ENCODE measurements around the gene CTIF. TPM values are rescaled to one million over a fixed set of nuclear protein-coding genes. Genes with fewer than 3 reads are reported as not detected.

CTIF gene
- total RNA-seq, 2 experiments from 2014 or later, result 3.6 to 4.1 TPM

DNA sequence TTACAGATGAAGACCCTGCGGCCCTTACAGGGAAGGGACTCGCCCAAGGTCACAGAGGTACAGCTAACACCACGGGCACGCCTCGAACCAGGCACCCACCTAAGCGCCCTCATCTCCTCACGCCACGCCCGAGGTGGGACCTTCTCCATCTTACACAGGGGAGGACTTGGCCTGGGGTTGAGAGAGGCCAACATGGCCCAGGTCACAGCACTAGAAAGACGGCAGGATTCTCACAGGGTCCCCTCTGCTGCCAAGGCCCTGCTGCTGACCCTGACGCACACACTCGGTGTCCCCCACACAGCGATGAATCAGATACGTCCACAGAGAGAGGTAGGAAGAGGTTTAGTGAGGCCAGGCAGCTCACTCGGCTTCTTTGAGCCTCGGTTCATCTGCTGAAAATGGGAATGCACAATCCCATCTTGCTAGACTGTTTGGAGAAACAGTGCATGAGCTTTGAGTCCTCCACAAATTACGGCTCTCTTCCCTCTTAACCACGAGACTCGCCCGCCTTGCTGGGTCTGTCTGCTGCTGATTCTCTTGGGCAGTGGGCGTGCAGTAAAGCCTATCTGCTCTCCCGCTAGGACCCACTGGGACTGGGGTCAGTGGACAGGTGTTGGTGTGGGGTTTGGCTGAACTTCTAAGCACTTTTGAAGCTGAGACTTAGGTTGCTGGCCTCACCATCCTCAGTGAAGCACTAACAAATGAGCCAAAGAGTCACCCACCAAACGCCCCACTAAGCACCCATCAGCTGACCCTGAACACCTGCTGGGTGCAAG is 332.7 kb downstream of the CTIF start:
- no peak overlapping the region for H3K27ac Mint-ChIP-seq
- H3K27me3 Mint-ChIP-seq (ENCODE audit: low read depth), result no peaks in the 10 kb centered on the region
- CTCF ChIA-PET, result no interaction called here
- no peak overlapping the region for H3K4me3 Mint-ChIP-seq
- intact Hi-C loops (cut with micrococcal nuclease), result no loop called here
- H3K9me3 Mint-ChIP-seq, result no peaks in the 10 kb centered on the region
- H3K4me1 Mint-ChIP-seq (ENCODE audit: low read depth), result peaks cover 22% of the 10 kb centered on the region
- no peak for DNase-seq
- H3K36me3 Mint-ChIP-seq (ENCODE audit: low read depth), result no peaks in the 10 kb centered on the region

DNA sequence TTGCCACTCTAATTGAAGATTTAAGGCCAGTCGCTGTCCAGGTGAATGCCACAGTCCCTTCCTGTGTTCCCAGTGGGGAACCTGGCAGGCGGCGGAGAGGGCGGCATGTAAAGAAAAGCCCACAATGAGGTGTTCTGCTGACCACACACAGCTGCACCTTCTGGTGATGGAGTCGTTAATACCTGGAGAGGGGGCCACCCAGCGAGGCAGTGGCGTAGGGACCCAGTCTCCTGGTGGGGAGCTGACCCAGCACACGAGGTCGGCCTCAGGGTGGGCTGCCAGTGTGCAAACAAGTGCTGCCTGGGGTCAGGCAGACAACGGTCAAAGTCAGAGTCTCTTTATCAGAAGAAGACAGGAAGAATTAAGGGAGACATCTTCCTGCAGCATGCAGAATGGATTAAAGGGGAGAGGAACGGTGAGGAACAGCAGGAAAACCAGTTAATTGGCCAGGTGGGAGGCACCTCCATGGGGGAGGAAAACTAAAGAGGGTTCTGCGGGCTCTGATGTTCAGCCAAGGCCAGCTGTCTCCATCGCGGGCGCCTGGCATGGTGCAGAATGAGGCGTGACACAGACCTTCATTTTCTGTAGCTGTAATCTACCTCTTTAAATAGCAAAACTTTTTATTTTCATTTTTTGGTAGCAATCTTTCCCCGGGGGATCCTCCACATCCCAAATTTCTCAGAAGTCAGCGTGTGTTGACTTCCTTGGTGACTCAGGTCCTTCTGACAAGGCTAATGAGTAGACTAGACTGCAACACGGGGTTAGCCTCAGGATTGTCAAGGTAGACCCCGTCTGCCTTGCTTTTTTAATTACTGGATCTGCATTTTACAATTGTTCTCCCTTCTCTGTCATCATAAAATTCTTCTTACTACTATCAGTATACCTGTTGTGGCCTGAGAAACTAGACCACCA is 333.7 kb downstream of the CTIF start:
- peaks cover 22% of the 10 kb centered on the region for H3K4me1 Mint-ChIP-seq (ENCODE audit: low read depth)
- no peak overlapping the region for H3K4me3 Mint-ChIP-seq
- no peak overlapping the region for H3K27ac Mint-ChIP-seq
- CTCF ChIA-PET, result no interaction called here
- H3K9me3 Mint-ChIP-seq, result no peaks in the 10 kb centered on the region
- no peaks in the 10 kb centered on the region for H3K27me3 Mint-ChIP-seq (ENCODE audit: low read depth)
- no peaks in the 10 kb centered on the region for H3K36me3 Mint-ChIP-seq (ENCODE audit: low read depth)
- intact Hi-C loops (cut with micrococcal nuclease), result no loop called here
- no peak for DNase-seq

DNA sequence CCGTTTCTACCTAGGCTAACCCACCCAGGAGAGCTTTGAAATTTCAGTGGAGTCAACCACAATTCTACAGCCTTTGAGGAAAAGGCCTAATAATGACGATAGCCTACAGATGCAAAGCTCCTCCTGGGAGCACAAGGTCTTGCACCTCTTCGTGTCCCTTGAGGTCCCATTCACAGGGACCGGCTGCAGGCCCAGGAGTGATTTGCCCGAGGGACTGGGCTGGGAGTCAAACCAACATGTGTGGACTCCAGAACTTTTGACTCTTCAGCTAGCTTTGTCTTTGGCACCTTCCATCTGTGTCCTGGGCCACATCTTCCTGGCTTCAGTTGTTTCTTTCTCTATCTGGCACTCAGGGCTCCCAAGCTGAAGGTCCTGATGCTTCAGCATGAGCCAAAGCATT is 335.4 kb downstream of the CTIF start:
- Mint-ChIP-seq H3K27me3 (ENCODE audit: low read depth) (no peaks in the 10 kb centered on the region), H3K9me3 (no peaks in the 10 kb centered on the region), H3K4me1 (ENCODE audit: low read depth) (peaks cover 9% of the 10 kb centered on the region), H3K36me3 (ENCODE audit: low read depth) (no peaks in the 10 kb centered on the region), H3K27ac (no peak overlapping the region), H3K4me3 (no peak overlapping the region)
- CTCF ChIA-PET, result interaction anchor here (0.6 to 0.8 kb wide), 2 partner anchors 17 to 948 kb away, joined by 3 to 5 read pairs; no protein-coding TSS in a partner anchor
- DNase-seq, result no peak
- intact Hi-C loops (cut with micrococcal nuclease), result no loop called here

- no peak overlapping the region for H3K27ac Mint-ChIP-seq
- H3K27me3 Mint-ChIP-seq (ENCODE audit: low read depth), result no peaks in the 10 kb centered on the region
- H3K4me3 Mint-ChIP-seq, result no peak overlapping the region
- peaks cover 4% of the 10 kb centered on the region for H3K4me1 Mint-ChIP-seq (ENCODE audit: low read depth)
- CTCF ChIA-PET, result no interaction called here
- H3K9me3 Mint-ChIP-seq, result no peaks in the 10 kb centered on the region
- no peak for DNase-seq
- intact Hi-C loops (cut with micrococcal nuclease), result no loop called here
- no peaks in the 10 kb centered on the region for H3K36me3 Mint-ChIP-seq (ENCODE audit: low read depth)
These were observed 335.9 kb downstream of the CTIF start for GRCh38 chr18:48874701-48875162.

- H3K27me3 Mint-ChIP-seq (ENCODE audit: low read depth), result no peaks in the 10 kb centered on the region
- CTCF ChIA-PET, result no interaction called here
- no peaks in the 10 kb centered on the region for H3K9me3 Mint-ChIP-seq
- no peak for DNase-seq
- intact Hi-C loops (cut with micrococcal nuclease), result no loop called here
- H3K36me3 Mint-ChIP-seq (ENCODE audit: low read depth), result no peaks in the 10 kb centered on the region
- H3K27ac Mint-ChIP-seq, result no peak overlapping the region
- peaks cover 5% of the 10 kb centered on the region for H3K4me1 Mint-ChIP-seq (ENCODE audit: low read depth)
- no peak overlapping the region for H3K4me3 Mint-ChIP-seq
These were observed 336.6 kb downstream of the CTIF start for GRCh38 chr18:48875314-48875941.

DNA sequence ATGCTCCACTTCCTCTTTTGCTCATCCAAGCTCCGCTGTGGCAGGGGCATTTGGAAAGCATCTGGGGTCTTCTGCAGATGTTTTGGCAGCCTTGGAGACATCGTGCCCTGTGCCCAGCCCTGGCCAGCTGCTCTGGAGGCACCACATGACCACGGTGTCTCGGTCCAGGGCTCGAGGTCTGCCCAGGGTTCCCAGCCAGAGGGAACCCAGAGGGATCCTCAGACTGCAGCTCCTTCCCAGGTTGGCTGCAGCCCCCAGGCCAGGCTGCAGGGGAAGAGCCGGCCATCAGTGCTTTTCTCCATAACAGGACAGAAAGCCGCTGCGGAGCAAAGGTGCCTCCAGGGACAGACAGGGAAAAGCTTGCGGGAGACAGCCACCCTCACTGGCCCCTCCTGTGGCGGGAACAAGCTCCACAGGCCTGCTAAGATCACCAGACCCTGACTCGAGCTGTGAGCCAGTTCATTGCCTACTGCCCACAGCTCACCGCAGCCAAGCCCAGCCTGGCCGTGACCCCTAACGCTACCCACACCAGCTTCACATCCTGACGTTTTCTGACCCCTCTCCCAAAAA is 337.2 kb downstream of the CTIF start:
- H3K9me3 Mint-ChIP-seq, result no peaks in the 10 kb centered on the region
- intact Hi-C loops (cut with micrococcal nuclease), result no loop called here
- no peak for DNase-seq
- CTCF ChIA-PET, result no interaction called here
- no peak overlapping the region for H3K27ac Mint-ChIP-seq
- peaks cover 6% of the 10 kb centered on the region for H3K4me1 Mint-ChIP-seq (ENCODE audit: low read depth)
- H3K4me3 Mint-ChIP-seq, result no peak overlapping the region
- H3K27me3 Mint-ChIP-seq (ENCODE audit: low read depth), result no peaks in the 10 kb centered on the region
- H3K36me3 Mint-ChIP-seq (ENCODE audit: low read depth), result no peaks in the 10 kb centered on the region

GRCh38 chr18:48876590-48876989 is 337.8 kb downstream of the CTIF start:
- no peak overlapping the region for H3K27ac Mint-ChIP-seq
- H3K4me3 Mint-ChIP-seq, result no peak overlapping the region
- DNase-seq, result no peak
- H3K9me3 Mint-ChIP-seq, result no peaks in the 10 kb centered on the region
- CTCF ChIA-PET, result interaction anchor here (0.6 kb wide), 1 partner anchor 70 kb away, joined by 3 read pairs; no protein-coding TSS in a partner anchor
- no peaks in the 10 kb centered on the region for H3K27me3 Mint-ChIP-seq (ENCODE audit: low read depth)
- peaks cover 6% of the 10 kb centered on the region for H3K4me1 Mint-ChIP-seq (ENCODE audit: low read depth)
- no peaks in the 10 kb centered on the region for H3K36me3 Mint-ChIP-seq (ENCODE audit: low read depth)
- intact Hi-C loops (cut with micrococcal nuclease), result no loop called here

- H3K36me3 Mint-ChIP-seq (ENCODE audit: low read depth), result no peaks in the 10 kb centered on the region
- no peak overlapping the region for H3K4me3 Mint-ChIP-seq
- H3K4me1 Mint-ChIP-seq (ENCODE audit: low read depth), result peaks cover 6% of the 10 kb centered on the region
- H3K27ac Mint-ChIP-seq, result no peak overlapping the region
- no peak for DNase-seq
- CTCF ChIA-PET, result no interaction called here
- H3K27me3 Mint-ChIP-seq (ENCODE audit: low read depth), result no peaks in the 10 kb centered on the region
- no peaks in the 10 kb centered on the region for H3K9me3 Mint-ChIP-seq
- intact Hi-C loops (cut with micrococcal nuclease), result no loop called here
These were observed 339.1 kb downstream of the CTIF start for GRCh38 chr18:48877941-48878340.

- peaks cover 4% of the 10 kb centered on the region for H3K4me1 Mint-ChIP-seq (ENCODE audit: low read depth)
- H3K4me3 Mint-ChIP-seq, result no peak overlapping the region
- CTCF ChIA-PET, result no interaction called here
- no peak overlapping the region for H3K27ac Mint-ChIP-seq
- no peaks in the 10 kb centered on the region for H3K9me3 Mint-ChIP-seq
- no peak for DNase-seq
- H3K27me3 Mint-ChIP-seq (ENCODE audit: low read depth), result no peaks in the 10 kb centered on the region
- intact Hi-C loops (cut with micrococcal nuclease), result no loop called here
- no peaks in the 10 kb centered on the region for H3K36me3 Mint-ChIP-seq (ENCODE audit: low read depth)
These were observed 339.6 kb downstream of the CTIF start for GRCh38 chr18:48878471-48878870.

- Mint-ChIP-seq H3K9me3 (no peaks in the 10 kb centered on the region), H3K36me3 (ENCODE audit: low read depth) (no peaks in the 10 kb centered on the region), H3K4me1 (ENCODE audit: low read depth) (peaks cover 4% of the 10 kb centered on the region), H3K27me3 (ENCODE audit: low read depth) (no peaks in the 10 kb centered on the region), H3K27ac (no peak overlapping the region), H3K4me3 (no peak overlapping the region)
- intact Hi-C loops (cut with micrococcal nuclease), result no loop called here
- no peak for DNase-seq
- CTCF ChIA-PET, result no interaction called here
These were observed 340.2 kb downstream of the CTIF start for GRCh38 chr18:48879008-48879431.

DNA sequence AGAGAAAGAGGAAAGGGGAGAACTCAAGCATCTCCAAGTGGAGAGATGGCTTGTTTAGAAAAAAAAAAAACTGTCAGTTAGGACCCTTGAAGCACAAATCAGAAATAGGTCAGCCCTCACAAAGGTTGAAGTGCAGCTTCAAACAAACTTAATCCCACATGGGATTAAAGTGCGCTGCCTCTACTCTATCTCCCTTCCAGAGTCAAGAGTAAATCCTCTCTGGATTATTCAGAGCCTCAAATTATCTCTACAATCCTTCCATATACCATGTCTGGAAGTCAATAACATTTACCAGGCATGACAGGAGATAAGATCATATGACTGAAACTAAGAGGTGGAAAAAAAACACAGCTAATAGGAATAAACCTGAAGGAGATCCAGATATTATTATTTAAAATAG is 342.1 kb downstream of the CTIF start:
- H3K27me3 Mint-ChIP-seq (ENCODE audit: low read depth), result no peaks in the 10 kb centered on the region
- no peak overlapping the region for H3K27ac Mint-ChIP-seq
- no peaks in the 10 kb centered on the region for H3K9me3 Mint-ChIP-seq
- intact Hi-C loops (cut with micrococcal nuclease), result no loop called here
- H3K4me3 Mint-ChIP-seq, result no peak overlapping the region
- DNase-seq, result no peak
- H3K4me1 Mint-ChIP-seq (ENCODE audit: low read depth), result peaks cover 4% of the 10 kb centered on the region
- CTCF ChIA-PET, result interaction anchor here (1.2 kb wide), 1 partner anchor 10 kb away, joined by 3 read pairs; no protein-coding TSS in a partner anchor
- no peaks in the 10 kb centered on the region for H3K36me3 Mint-ChIP-seq (ENCODE audit: low read depth)

DNA sequence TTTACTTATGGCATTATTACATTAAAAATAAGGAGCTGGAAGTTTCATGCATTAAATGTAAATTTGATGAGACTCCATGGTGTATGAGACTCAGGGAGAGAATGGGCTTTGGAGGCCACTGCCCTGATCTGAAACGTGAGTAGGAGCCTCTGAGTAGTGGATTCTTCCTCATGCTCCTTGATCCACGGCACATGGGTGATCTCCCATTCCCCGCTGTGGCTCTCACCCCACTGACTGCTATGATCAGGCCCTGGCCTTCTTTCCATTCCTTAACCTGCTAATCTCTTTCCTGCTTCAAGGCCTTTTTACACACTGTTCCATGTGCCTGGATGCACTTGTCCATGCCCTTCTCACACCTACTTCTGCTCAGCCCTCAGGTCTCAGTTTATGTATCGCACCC is 343.5 kb downstream of the CTIF start:
- intact Hi-C loops (cut with micrococcal nuclease), result no loop called here
- Mint-ChIP-seq H3K27me3 (ENCODE audit: low read depth) (no peaks in the 10 kb centered on the region), H3K27ac (no peak overlapping the region), H3K4me1 (ENCODE audit: low read depth) (peaks cover 4% of the 10 kb centered on the region), H3K9me3 (no peaks in the 10 kb centered on the region), H3K36me3 (ENCODE audit: low read depth) (no peaks in the 10 kb centered on the region), H3K4me3 (no peak overlapping the region)
- no peak for DNase-seq
- CTCF ChIA-PET, result no interaction called here
